ENCODE data around the gene PHLPP1. TPM values are rescaled to one million over a fixed set of nuclear protein-coding genes. Genes with fewer than 3 reads are reported as not detected.

Gene PHLPP1
- total and polyA plus RNA-seq, 2 donors from 2014 or later, result 2.9 to 13.0 TPM

- no peak overlapping the region for H3K27ac ChIP-seq (ENCODE audit: low read depth in 2 of 2, low read length in 2 of 2)
- H3K36me3 ChIP-seq (ENCODE audit: control insufficient read depth in 2 of 3, insufficient read depth in 3 of 3, low read length in 3 of 3), result no peaks in the 10 kb centered on the region
- H3K4me1 ChIP-seq (ENCODE audit: control insufficient read depth in 2 of 3, insufficient read depth in 2 of 3, low read depth in 1 of 3, low read length in 3 of 3), result peaks cover 0 to 3% (median 3%) of the 10 kb centered on the region in 3 donors
- peak in 1 of 5 donors; percentile 51 for DNase-seq
- no peaks in the 10 kb centered on the region for H3K27me3 ChIP-seq (ENCODE audit: control insufficient read depth, insufficient read depth, low read length)
- no peak overlapping the region for H3K4me3 ChIP-seq (ENCODE audit: low read length in 3 of 3)
- no peak overlapping the region for H3K9ac ChIP-seq (ENCODE audit: low read length in 3 of 3)
- intact Hi-C loops (cut with DNase I), result no loop called here
- H3K9me3 ChIP-seq (ENCODE audit: control insufficient read depth in 2 of 3, insufficient read depth in 1 of 3, low read length in 3 of 3), result no peaks in the 10 kb centered on the region
- no peak for FAIRE-seq
- no peak for TF ChIP-seq CTCF (IDR thresholded peaks at IDR 0.05; ENCODE audit: borderline replicate concordance, extremely low read depth, insufficient read depth)
These were observed 75.8 kb downstream of the PHLPP1 start for GRCh38 chr18:62790871-62791772.

DNA sequence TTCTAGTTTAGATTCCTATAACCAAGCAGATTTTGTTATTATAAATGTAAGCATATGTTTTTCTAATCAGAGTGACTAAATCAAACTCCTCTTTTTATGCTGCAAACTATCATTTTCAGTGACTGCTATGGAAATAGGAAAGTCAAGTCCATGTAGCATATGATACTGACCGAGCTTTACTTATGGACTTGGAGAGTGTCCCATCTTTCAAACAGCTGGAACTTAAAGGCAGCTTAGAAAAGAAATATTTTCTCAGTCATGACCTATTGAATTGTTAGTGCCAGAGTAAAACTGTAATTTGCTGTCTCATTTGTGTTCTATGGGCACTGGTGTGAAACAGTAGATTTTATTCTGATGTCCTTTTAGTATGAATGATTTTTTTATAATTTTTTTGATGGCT, 76.7 kb downstream of the PHLPP1 start:
- FAIRE-seq (no peak), DNase-seq (no peak)
- TF ChIP-seq CTCF (IDR thresholded peaks at IDR 0.05; ENCODE audit: borderline replicate concordance, extremely low read depth, insufficient read depth), result no peak
- H3K27me3 ChIP-seq (ENCODE audit: control insufficient read depth, insufficient read depth, low read length), result no peaks in the 10 kb centered on the region
- H3K4me1 ChIP-seq (ENCODE audit: control insufficient read depth in 2 of 3, insufficient read depth in 2 of 3, low read depth in 1 of 3, low read length in 3 of 3), result peaks cover 0 to 3% (median 3%) of the 10 kb centered on the region in 3 donors
- H3K36me3 ChIP-seq (ENCODE audit: control insufficient read depth in 2 of 3, insufficient read depth in 3 of 3, low read length in 3 of 3), result no peaks in the 10 kb centered on the region
- H3K9me3 ChIP-seq (ENCODE audit: control insufficient read depth in 2 of 3, insufficient read depth in 1 of 3, low read length in 3 of 3), result no peaks in the 10 kb centered on the region
- no peak overlapping the region for H3K27ac ChIP-seq (ENCODE audit: low read depth in 2 of 2, low read length in 2 of 2)
- H3K4me3 ChIP-seq (ENCODE audit: low read length in 3 of 3), result no peak overlapping the region
- H3K9ac ChIP-seq (ENCODE audit: low read length in 3 of 3), result no peak overlapping the region
- intact Hi-C loops (cut with DNase I), result no loop called here

- intact Hi-C loops (cut with DNase I), result no loop called here
- no peaks in the 10 kb centered on the region for H3K36me3 ChIP-seq (ENCODE audit: control insufficient read depth in 2 of 3, insufficient read depth in 3 of 3, low read length in 3 of 3)
- no peaks in the 10 kb centered on the region for H3K27me3 ChIP-seq (ENCODE audit: control insufficient read depth, insufficient read depth, low read length)
- peaks cover 0 to 5% (median 0%) of the 10 kb centered on the region in 3 donors for H3K4me1 ChIP-seq (ENCODE audit: control insufficient read depth in 2 of 3, insufficient read depth in 2 of 3, low read depth in 1 of 3, low read length in 3 of 3)
- FAIRE-seq (no peak), DNase-seq (no peak)
- no peak overlapping the region for H3K4me3 ChIP-seq (ENCODE audit: low read length in 3 of 3)
- H3K9me3 ChIP-seq (ENCODE audit: control insufficient read depth in 2 of 3, insufficient read depth in 1 of 3, low read length in 3 of 3), result no peaks in the 10 kb centered on the region
- TF ChIP-seq CTCF (IDR thresholded peaks at IDR 0.05; ENCODE audit: borderline replicate concordance, extremely low read depth, insufficient read depth), result no peak
- no peak overlapping the region for H3K9ac ChIP-seq (ENCODE audit: low read length in 3 of 3)
- H3K27ac ChIP-seq (ENCODE audit: low read depth in 2 of 2, low read length in 2 of 2), result no peak overlapping the region
These were observed 80.5 kb downstream of the PHLPP1 start for GRCh38 chr18:62795813-62796212.

Measured in kidney (tissue), 14 donors.